ENCODE data around the gene MPZ. TPM values are rescaled to one million over a fixed set of nuclear protein-coding genes. Genes with fewer than 3 reads are reported as not detected.

Gene MPZ
- total RNA-seq, 1 donor from 2014 or later = 3.7 TPM

Other genes with a start within 250 kb of the MPZ start
- 14.5 TPM for gene ARHGAP30, start 240.1 kb downstream of the MPZ start, total RNA-seq
- gene NECTIN4, start 220.4 kb downstream of the MPZ start, total RNA-seq = 42.7 TPM
- 9.3 TPM for gene KLHDC9, start 211.6 kb downstream of the MPZ start, total RNA-seq
- 47.1 TPM for gene PFDN2, start 191.9 kb downstream of the MPZ start, total RNA-seq
- gene NIT1, start 191.9 kb downstream of the MPZ start, total RNA-seq = 31.7 TPM
- gene DEDD, start 177.3 kb downstream of the MPZ start, total RNA-seq = 42.0 TPM
- gene UFC1, start 156.0 kb downstream of the MPZ start, total RNA-seq = 61.1 TPM
- gene USP21, start 150.5 kb downstream of the MPZ start, total RNA-seq = 19.4 TPM
- 16.7 TPM for gene PPOX, start 143.5 kb downstream of the MPZ start, total RNA-seq
- 16.2 TPM for gene B4GALT3, start 132.5 kb downstream of the MPZ start, total RNA-seq
- gene ADAMTS4, start 110.9 kb downstream of the MPZ start, total RNA-seq = 78.3 TPM
- 104 TPM for gene NDUFS2, start 107.6 kb downstream of the MPZ start, total RNA-seq
- 64.8 TPM for gene FCER1G, start 94.7 kb downstream of the MPZ start, total RNA-seq
- gene APOA2, start 86.3 kb downstream of the MPZ start, total RNA-seq = not detected
- 15.0 TPM for gene TOMM40L, start 83.9 kb downstream of the MPZ start, total RNA-seq
- not detected for gene NR1I3, start 71.8 kb downstream of the MPZ start, total RNA-seq
- gene PCP4L1, start 51.2 kb downstream of the MPZ start, total RNA-seq = 3.7 TPM
- 44.9 TPM for gene SDHC, start 4.4 kb upstream of the MPZ start, total RNA-seq
- not detected for gene CFAP126, start 57.9 kb upstream of the MPZ start, total RNA-seq
- gene FCGR2A, start 195.5 kb upstream of the MPZ start, total RNA-seq = 26.3 TPM
- gene HSPA6, start 214.6 kb upstream of the MPZ start, total RNA-seq = 0.98 TPM
- gene FCGR3A, start 239.8 kb upstream of the MPZ start, total RNA-seq = 14.2 TPM

All from vagina (tissue), 1 donor.